IgD-negative memory B cell (primary cell): ENCODE data around the gene TTC16. TPM values are rescaled to one million over a fixed set of nuclear protein-coding genes. Genes with fewer than 3 reads are reported as not detected.
A peak's percentile ranks its signal among the peaks of the same experiment; 100 is the strongest.
"Not testable (repeated sequence)": the region's sequence is repeated elsewhere in the genome, so short reads cannot be mapped to it uniquely, and the experiment has no call there.

Source experiments
- H3K27ac Mint-ChIP-seq, 3 donors: one replicate each; pipeline ENCODE4 v1.8.0; 2020 to 2022; ENCODE audit warnings: mild to moderate bottlenecking in 3 of 3, mixed read lengths in 3 of 3, moderate library complexity in 1 of 3
- H3K27me3 Mint-ChIP-seq: one replicate; pipeline ENCODE4 v1.8.0; 2021; ENCODE audit warnings: mixed read lengths
- H3K36me3 Mint-ChIP-seq: one replicate; pipeline ENCODE4 v1.8.0; 2020; ENCODE audit warnings: mild to moderate bottlenecking, mixed read lengths
- H3K4me1 Mint-ChIP-seq, 3 donors: one replicate each; pipeline ENCODE4 v1.8.0; 2020 to 2022; ENCODE audit warnings: mixed read lengths in 3 of 3, mild to moderate bottlenecking in 1 of 3
- H3K4me3 Mint-ChIP-seq, 4 donors: one replicate each; pipeline ENCODE4 v1.8.0; 2020 to 2022; ENCODE audit warnings: mild to moderate bottlenecking in 4 of 4, mixed read lengths in 4 of 4, moderate library complexity in 3 of 4
- H3K9me3 Mint-ChIP-seq, 3 donors: one replicate each; pipeline ENCODE4 v1.8.0; 2020 to 2021; ENCODE audit warnings: mixed read lengths in 3 of 3, mild to moderate bottlenecking in 1 of 3
- polyA plus RNA-seq: library from polyadenylated mRNA; unstranded; fragments of 300-500 nt; fragmentation: Illumina TruSeq; gene quantifications from one replicate; pipeline ENCODE4 v1.2.3, GENCODE V29; 2021

Gene TTC16
- polyA plus RNA-seq, 1 donor from 2014 or later, result not detected

- H3K9me3 Mint-ChIP-seq, result no peaks in the 10 kb centered on the region
- peak overlapping the region; percentile 95 to 98 (median 98) for H3K27ac Mint-ChIP-seq
- peaks cover 27 to 33% (median 32%) of the 10 kb centered on the region in 3 donors for H3K4me1 Mint-ChIP-seq
- no peaks in the 10 kb centered on the region for H3K36me3 Mint-ChIP-seq
- H3K4me3 Mint-ChIP-seq, result peak overlapping the region in 3 of 4 donors; percentile 60 to 99 (median 95)
- H3K27me3 Mint-ChIP-seq, result no peaks in the 10 kb centered on the region
Measured at GRCh38 chr9:127780126-127780885, 64.4 kb downstream of the TTC16 start.

GRCh38 chr9:127780909-127781308 lies 65.0 kb downstream of the TTC16 start:
- not testable (repeated sequence) for H3K9me3 Mint-ChIP-seq, H3K36me3 Mint-ChIP-seq, H3K27me3 Mint-ChIP-seq
- Mint-ChIP-seq H3K4me1 (peaks cover 27 to 33% (median 32%) of the 10 kb centered on the region in 3 donors), H3K27ac (peak overlapping the region in 2 of 3 donors; percentile 59 to 98), H3K4me3 (peak overlapping the region in 1 of 4 donors; percentile 95)

Other genes starting within 250 kb of the TTC16 start
- gene STXBP1, start 103.8 kb upstream of the TTC16 start, polyA plus RNA-seq, result 0.33 TPM
- gene CFAP157, start 9.1 kb upstream of the TTC16 start, polyA plus RNA-seq, result not detected
- 14.8 TPM for gene PTRH1, start 416 bp upstream of the TTC16 start, polyA plus RNA-seq
- 22.4 TPM for gene TOR2A, start 19.2 kb downstream of the TTC16 start, polyA plus RNA-seq
- gene SH2D3C, start 62.6 kb downstream of the TTC16 start, polyA plus RNA-seq, result 76.1 TPM
- 65.3 TPM for gene CDK9, start 70.0 kb downstream of the TTC16 start, polyA plus RNA-seq
- 51.4 TPM for gene FPGS, start 86.8 kb downstream of the TTC16 start, polyA plus RNA-seq
- 1.8 TPM for gene ENG, start 138.6 kb downstream of the TTC16 start, polyA plus RNA-seq
- gene AK1, start 161.6 kb downstream of the TTC16 start, polyA plus RNA-seq, result 0.10 TPM
- gene ST6GALNAC6, start 183.5 kb downstream of the TTC16 start, polyA plus RNA-seq, result 38.9 TPM
- gene ST6GALNAC4, start 201.0 kb downstream of the TTC16 start, polyA plus RNA-seq, result 32.5 TPM
- gene PIP5KL1, start 214.7 kb downstream of the TTC16 start, polyA plus RNA-seq, result 1.1 TPM
- gene DPM2, start 221.8 kb downstream of the TTC16 start, polyA plus RNA-seq, result 44.9 TPM